Activated gamma-delta T cell treated with Interleukin-2 at 50 U/mL for 16 hours (primary cell): Measurements from ENCODE around the gene MATN4.

ENCODE experiments used
- DNase-seq: peaks from one replicate; pipeline ENCODE4 v3.0.0-alpha.2; 2020

The MATN4 gene

GRCh38 chr20:45340951-45341350 lies 32.9 kb upstream of the MATN4 start:
- no peak for DNase-seq

- no peak for DNase-seq
These were observed 32.2 kb upstream of the MATN4 start for GRCh38 chr20:45340236-45340847.

DNA sequence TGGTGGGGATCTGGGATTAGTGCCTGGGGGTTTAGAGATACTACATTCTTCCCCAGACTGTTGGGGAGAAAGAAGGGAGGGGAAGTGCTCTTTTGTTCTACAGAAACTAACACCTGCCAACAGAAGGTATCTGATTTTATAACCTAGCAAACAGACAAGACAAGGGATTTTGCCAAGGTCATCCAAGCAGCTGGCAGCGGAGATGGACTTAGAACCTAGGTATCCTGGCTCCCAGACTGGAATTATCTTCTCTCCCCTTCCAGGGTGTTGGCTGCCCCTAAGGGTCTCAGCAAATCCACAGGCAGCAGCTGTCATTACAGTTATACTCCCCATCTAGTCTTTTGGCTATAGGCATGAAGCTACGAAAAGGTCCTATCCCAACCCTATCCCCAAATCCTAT lies 31.7 kb upstream of the MATN4 start:
- DNase-seq, result no peak

GRCh38 chr20:45339084-45339483 lies 31.0 kb upstream of the MATN4 start:
- no peak for DNase-seq

DNA sequence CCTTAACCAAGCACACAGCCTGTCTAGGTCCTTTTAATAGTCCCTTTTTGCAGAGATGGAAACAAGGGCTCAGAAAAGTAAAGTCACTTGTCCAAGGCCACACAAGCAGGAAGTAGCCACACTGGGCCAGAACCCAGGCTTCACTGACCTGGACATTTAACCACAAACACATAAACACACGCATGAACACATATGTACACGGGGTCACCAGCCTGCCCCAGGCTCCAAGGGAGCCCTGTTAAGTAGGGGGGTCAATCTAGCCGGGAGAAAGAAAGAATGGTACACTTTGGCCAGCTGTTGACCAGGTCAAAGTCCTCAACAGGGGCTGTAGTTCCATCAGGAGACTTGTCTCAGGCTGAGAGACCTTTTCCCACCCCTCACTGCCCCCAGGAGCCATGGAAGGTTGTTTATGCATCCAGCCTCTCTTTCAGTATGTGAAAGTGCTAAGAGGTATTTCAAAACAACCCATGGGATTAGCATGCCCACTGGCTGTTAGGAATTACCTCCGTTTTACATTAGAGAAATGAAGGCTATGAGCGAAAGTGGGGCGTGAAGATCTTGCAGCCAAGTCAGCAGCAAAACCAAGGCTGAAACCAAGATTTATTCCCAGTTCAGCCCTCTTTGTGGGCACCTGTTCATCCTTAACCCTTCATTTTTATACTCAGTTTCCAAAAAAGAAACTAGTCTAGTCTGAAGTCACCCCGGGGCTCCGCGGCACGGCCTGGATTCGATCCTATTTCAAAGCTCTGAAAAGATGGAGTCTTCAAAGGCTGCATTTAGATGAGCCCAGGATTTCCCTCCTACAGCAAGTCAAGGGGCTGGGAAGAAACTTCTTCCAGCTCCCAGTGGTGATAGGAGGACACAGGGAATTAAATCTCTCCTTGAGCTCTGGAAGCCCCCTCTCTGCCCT lies 30.3 kb upstream of the MATN4 start:
- DNase-seq, result no peak

GRCh38 chr20:45337367-45338120 lies 29.4 kb upstream of the MATN4 start:
- DNase-seq, result no peak

DNA sequence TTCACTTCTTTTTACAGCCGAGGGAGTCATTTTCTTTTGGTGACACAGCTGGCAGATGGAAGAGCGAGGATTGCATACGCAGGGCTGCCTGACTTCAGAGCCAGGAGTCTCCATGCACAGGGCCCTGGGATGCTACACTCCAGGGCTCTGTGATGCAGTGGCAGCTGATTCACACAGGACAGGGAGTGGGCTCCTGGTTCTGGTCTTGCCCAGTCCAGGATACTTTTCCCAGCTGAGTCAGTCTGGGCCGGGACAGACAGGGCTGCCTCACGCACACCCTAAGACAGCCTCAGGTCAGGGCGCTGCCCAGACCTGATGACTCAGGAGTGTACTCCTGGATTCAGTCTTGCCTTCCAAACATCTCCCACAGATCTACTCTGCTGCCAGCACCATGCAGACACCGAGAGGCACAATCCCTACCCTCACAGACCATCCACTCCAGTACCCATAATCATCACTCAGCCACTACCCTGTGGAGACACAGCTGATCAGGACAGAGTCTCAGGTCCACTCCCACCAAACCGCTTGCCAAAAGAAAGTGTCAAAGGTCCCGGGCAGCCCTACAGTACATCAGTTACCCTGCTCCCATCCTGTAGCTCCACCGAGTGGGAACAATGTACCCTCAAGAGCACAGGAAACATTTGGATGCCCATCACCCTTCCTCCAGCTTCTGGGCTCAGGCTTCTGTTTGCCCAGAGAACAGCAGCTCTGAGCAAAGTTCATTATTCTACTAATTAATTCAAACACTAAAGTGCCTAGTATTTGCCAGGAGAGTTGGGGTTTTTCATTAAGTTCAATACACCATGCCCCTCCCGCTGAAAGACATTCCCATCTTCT lies 28.6 kb upstream of the MATN4 start:
- no peak for DNase-seq

DNA sequence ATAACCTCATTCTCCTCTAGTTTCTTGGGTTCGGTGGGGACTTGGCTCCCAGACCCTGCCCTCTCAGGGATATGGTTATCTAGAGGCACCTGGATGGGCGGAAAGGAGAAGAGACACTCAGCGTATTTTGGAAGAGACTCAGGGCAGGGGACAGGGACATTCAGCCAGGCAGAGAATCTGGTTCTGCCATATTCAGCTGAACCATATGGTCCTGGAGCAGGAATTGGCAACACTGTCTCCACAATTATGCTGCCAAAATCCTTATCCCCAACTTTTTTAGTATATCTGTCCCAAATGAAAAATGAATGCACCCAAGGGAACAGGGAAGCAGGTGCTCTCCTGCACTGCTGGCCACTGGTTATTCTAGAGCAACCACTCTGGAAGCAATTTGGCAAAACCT lies 22.4 kb upstream of the MATN4 start:
- DNase-seq, result no peak

DNA sequence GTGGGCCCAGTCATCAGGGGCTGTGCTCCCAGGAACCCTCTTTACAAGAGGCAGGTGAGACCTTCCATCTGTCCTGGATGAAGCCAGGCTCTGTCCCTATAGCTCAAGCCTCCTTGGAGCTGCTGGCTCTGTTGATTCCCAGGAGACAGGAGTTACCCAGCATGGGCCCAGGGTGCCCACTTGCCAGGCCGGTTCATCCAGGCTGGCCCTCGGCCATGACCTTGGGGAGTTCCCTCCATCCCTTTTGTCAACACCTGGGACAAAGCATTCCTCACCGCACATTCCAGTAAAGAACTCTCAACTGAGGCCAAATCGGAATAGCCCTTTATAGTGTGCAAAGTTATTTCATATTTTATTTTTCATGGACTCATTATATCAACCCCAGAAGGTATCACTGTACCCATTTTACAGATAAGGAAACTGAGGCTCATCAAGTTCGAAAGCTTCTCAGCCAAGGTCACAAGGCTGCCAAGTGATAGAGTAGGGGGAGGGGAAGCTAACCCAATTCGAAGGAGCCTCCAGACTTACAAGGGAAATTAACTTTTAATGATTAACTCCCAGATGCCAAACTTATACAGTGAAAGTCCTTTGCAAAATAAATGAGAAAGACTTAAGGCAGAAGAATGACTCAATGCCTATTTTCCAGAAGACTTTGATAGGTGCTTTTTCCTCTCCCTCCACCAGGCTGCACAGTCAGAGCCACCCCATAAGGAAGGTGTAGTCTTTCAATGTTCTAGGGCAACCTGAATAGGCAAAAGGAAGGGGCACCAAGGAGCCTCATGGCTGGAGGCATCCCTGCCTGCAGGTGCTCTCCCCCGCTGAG lies 21.6 kb upstream of the MATN4 start:
- no peak for DNase-seq

DNA sequence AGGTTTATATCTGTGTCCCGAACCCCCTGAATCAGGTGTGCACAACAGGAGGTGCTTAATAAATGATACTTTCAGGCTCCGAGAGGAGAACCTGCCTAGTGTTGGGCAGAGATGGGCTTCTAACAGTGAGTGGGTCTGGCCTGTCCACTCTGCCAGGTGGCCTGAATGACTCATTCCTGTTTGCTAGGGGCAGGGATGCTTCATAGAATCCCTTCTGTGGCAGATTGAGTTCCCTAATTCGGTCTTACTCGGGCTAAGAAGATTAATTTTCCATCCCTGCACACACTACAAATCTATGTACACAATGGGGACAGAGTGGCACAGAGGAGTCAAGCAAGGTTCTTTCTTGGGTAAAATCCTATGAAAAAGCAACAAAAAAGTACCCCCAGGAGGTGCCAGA lies 20.4 kb upstream of the MATN4 start:
- no peak for DNase-seq

- no peak for DNase-seq
These were observed 17.3 kb upstream of the MATN4 start for GRCh38 chr20:45325371-45325770.

- no peak for DNase-seq
These were observed 15.6 kb upstream of the MATN4 start for GRCh38 chr20:45323731-45324130.

- no peak for DNase-seq
These were observed 14.9 kb upstream of the MATN4 start for GRCh38 chr20:45322952-45323383.

GRCh38 chr20:45320948-45321595 lies 13.0 kb upstream of the MATN4 start:
- DNase-seq, result no peak

DNA sequence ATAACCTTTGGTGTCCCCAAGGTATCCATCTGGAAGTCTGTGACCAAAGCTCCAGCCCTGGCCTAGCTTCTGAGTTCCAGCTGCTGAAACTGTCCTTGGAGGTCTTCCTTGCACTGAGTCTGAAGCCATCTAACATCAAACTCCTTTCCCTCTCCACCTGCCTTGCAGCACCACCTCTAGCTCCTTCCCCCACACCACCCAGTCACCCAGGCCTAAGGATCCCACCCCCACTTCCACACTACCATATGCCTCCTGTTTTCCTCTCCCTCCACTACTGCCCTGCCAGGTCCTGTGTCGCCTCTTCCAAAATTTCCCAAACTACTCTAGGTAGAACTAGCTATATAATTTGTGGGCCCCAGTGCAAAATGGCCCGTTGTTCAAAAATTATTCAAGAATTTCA lies 10.8 kb upstream of the MATN4 start:
- DNase-seq, result no peak

GRCh38 chr20:45318386-45318939 lies 10.4 kb upstream of the MATN4 start:
- no peak for DNase-seq

DNA sequence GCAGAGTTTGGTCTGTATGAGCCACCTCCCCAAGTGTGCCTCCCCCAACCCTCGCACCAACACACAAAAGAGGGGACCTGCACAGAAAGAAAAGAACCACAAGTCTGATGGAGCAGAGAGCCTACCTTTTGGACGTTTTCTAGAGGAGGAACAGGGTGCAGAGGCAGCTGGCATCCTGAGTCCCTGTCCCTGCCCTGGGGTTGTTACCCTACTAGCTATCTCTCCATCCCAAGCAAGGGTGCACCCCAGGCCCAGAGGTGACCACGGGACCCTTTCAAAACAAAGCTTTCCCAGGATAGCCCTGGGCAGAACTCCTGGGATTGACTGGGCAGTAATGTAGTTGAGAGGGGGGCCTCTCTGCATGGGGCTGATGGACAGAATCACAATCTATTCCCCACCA lies 9.7 kb upstream of the MATN4 start:
- DNase-seq, result no peak

- DNase-seq, result no peak
These were observed 8.3 kb upstream of the MATN4 start for GRCh38 chr20:45316150-45317080.

GRCh38 chr20:45315672-45316071 lies 7.6 kb upstream of the MATN4 start:
- DNase-seq, result no peak

GRCh38 chr20:45313943-45314342 lies 5.8 kb upstream of the MATN4 start:
- DNase-seq, result no peak
